Erythroblast (primary cell): ENCODE measurements around the gene CD46.

ENCODE experiments used
- DNase-seq, 2 experiments: peaks; one replicate each; lab custom pipeline; 2025; lab: John Stamatoyannopoulos, UW
- GATA1 ChIP-seq: IDR thresholded peaks from 2 replicates; pipeline ENCODE4 v1.6.1; 2011; ENCODE audit warnings: low read depth, mild to moderate bottlenecking, control low read depth, low read length, moderate library complexity
- POLR2A ChIP-seq: IDR thresholded peaks from 2 replicates; pipeline ENCODE4 v1.6.1; 2011; ENCODE audit warnings: mild to moderate bottlenecking, low read length

The CD46 gene

DNA sequence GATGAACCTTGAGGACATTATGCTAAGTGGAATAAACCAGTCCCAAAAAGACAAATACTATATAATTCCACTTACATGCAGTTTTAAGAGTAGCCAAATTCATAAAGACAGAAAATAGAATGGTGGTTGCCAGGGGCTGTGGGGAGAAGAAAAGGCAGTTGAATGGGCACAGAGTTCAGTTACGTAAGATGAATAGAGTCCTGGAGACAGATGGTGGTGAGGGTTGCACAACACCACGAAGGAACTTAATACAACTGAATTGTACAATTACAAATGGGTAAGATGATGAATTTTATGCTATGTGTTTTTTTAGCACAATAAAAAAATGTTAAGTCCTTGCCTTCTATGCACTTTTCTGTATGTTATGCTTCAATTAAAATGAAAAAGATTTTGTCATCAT, 92.5 kb downstream of the CD46 start:
- no peak for DNase-seq
- TF ChIP-seq POLR2A, result no peak
- TF ChIP-seq GATA1, result no peak
